SK-N-SH (cell line): ENCODE results near the gene NUFIP2. TPM values are rescaled to one million over a fixed set of nuclear protein-coding genes. Genes with fewer than 3 reads are reported as not detected.

Source experiments
- CTCF ChIA-PET: fragments of 300-600, 350-600 bp; formaldehyde crosslinking; extraction: SDS; loops from one replicate; lab custom pipeline; 2021; lab: Yijun Ruan, JAX
- POLR2A ChIA-PET: fragments of 350-600 bp; sonication (Branson Sonifier 250); formaldehyde crosslinking; extraction: SDS; loops from one replicate; lab custom pipeline; 2020; ENCODE audit warnings: antibody characterized with exemption, inconsistent platforms; lab: Yijun Ruan, JAX
- DNase-seq: peaks from one replicate; pipeline ENCODE4 v3.0.0; 2012
- H2AFZ ChIP-seq: fragments of 200-600 bp; sonication (generic); 2 replicates; pipeline ENCODE4 v1.8.1; 2016; ENCODE audit warnings: antibody characterized with exemption, mild to moderate bottlenecking, low read depth
- H3F3A ChIP-seq: fragments of 200-600 bp; sonication (generic); replicated peaks from 2 replicates; pipeline ENCODE3; 2016; ENCODE audit warnings: antibody characterized with exemption, mild to moderate bottlenecking; ENCODE audit not compliant: insufficient read depth
- H3K27ac ChIP-seq, 2 experiments: fragments of 200-500 bp in 1 of 2; fragments of 200-600 bp in 1 of 2; sonication (Bioruptor generic) in 1 of 2; sonication (generic), shearing (Covaris generic) in 1 of 2; 2 replicates each; pipeline versions ENCODE4 v1.5.1 to v1.6.1; 2014 to 2016; ENCODE audit warnings: low read depth in 2 of 2, inconsistent platforms in 1 of 2, low read length in 1 of 2, mild to moderate bottlenecking in 1 of 2, mixed read lengths in 1 of 2
- H3K27me3 ChIP-seq: fragments of 200-600 bp; sonication (generic), shearing (Covaris generic); 2 replicates; pipeline ENCODE4 v1.6.1; 2016; ENCODE audit warnings: mixed run types; ENCODE audit not compliant: insufficient read depth
- H3K36me3 ChIP-seq, 2 experiments: fragments of 200-500 bp in 1 of 2; fragments of 200-600 bp in 1 of 2; sonication (Bioruptor generic) in 1 of 2; sonication (generic) in 1 of 2; replicated peaks in 1 of 2; 2 replicates each; pipeline versions ENCODE3 to v1.5.1; 2014 to 2016; ENCODE audit warnings: low read length in 1 of 2, mild to moderate bottlenecking in 1 of 2; ENCODE audit not compliant: insufficient read depth in 2 of 2, control insufficient read depth in 1 of 2
- H3K4me1 ChIP-seq, 2 experiments: fragments of 200-500 bp in 1 of 2; fragments of 200-600 bp in 1 of 2; sonication (Bioruptor generic) in 1 of 2; sonication (generic), shearing (Covaris generic) in 1 of 2; 2 replicates each; pipeline versions ENCODE4 v1.5.1 to v1.6.1; 2014 to 2016; ENCODE audit warnings: low read depth in 1 of 2, low read length in 1 of 2, mixed run types in 1 of 2; ENCODE audit not compliant: insufficient read depth in 2 of 2, control insufficient read depth in 1 of 2
- H3K4me2 ChIP-seq: fragments of 200-600 bp; sonication (generic), shearing (Covaris generic); 2 replicates; pipeline ENCODE4 v1.6.1; 2017; ENCODE audit warnings: mixed run types
- H3K4me3 ChIP-seq, 2 experiments: fragments of 200-500 bp in 1 of 2; fragments of 200-600 bp in 1 of 2; sonication (Bioruptor generic) in 1 of 2; sonication (generic), shearing (Covaris generic) in 1 of 2; 2 replicates each; pipeline versions ENCODE4 v1.5.1 to v1.8.1; 2014 to 2016; ENCODE audit warnings: low read depth in 2 of 2, inconsistent platforms in 1 of 2, low read length in 1 of 2, mild to moderate bottlenecking in 1 of 2, mixed read lengths in 1 of 2, moderate library complexity in 1 of 2
- H3K79me2 ChIP-seq: fragments of 200-600 bp; sonication (generic); 2 replicates; pipeline ENCODE4 v1.8.1; 2017; ENCODE audit warnings: mild to moderate bottlenecking; ENCODE audit not compliant: insufficient read depth
- H3K9ac ChIP-seq: fragments of 200-600 bp; sonication (generic); 2 replicates; pipeline ENCODE4 v1.6.1; 2017; ENCODE audit warnings: mixed run types
- H3K9me2 ChIP-seq: fragments of 200-600 bp; sonication (generic); 2 replicates; pipeline ENCODE4 v1.6.1; 2017; ENCODE audit warnings: mixed run types
- H3K9me3 ChIP-seq: fragments of 200-600 bp; sonication (generic); 2 replicates; pipeline ENCODE4 v1.6.1; 2017; ENCODE audit warnings: mixed run types, mild to moderate bottlenecking, moderate library complexity
- H4K20me1 ChIP-seq: fragments of 200-600 bp; sonication (generic); 2 replicates; pipeline ENCODE4 v1.6.1; 2017; ENCODE audit warnings: mild to moderate bottlenecking, mixed run types; ENCODE audit not compliant: insufficient read depth
- FOSL2 ChIP-seq: IDR thresholded peaks from 2 replicates; pipeline ENCODE4 v1.4.0; 2012; ENCODE audit warnings: low read depth, mild to moderate bottlenecking, moderate library complexity, borderline replicate concordance
- FOXM1 ChIP-seq: IDR thresholded peaks from 2 replicates; pipeline ENCODE4 v1.4.0; 2012; ENCODE audit warnings: low read depth, mild to moderate bottlenecking
- MXI1 ChIP-seq: IDR thresholded peaks from 2 replicates; pipeline ENCODE4 v1.6.1; 2012; ENCODE audit warnings: mild to moderate bottlenecking, low read depth, low read length, improper control_type of control experiment
- NFIC ChIP-seq: IDR thresholded peaks from 2 replicates; pipeline ENCODE4 v1.4.0; 2012; ENCODE audit warnings: borderline replicate concordance
- POLR2AphosphoS5 ChIP-seq: IDR thresholded peaks from 2 replicates; pipeline ENCODE4 v1.6.1; 2012; ENCODE audit warnings: low read depth, low read length
- RCOR1 ChIP-seq: fragments of 150-350 bp; IDR thresholded peaks from 2 replicates; pipeline ENCODE4 v1.6.1; 2017; ENCODE audit warnings: antibody characterized with exemption, low read length
- RFX5 ChIP-seq: IDR thresholded peaks from 2 replicates; pipeline ENCODE4 v1.6.1; 2012; ENCODE audit warnings: mild to moderate bottlenecking, improper control_type of control experiment, low read length
- RXRA ChIP-seq: IDR thresholded peaks from 2 replicates; pipeline ENCODE4 v1.4.0; 2012; ENCODE audit warnings: low read depth, mild to moderate bottlenecking, borderline replicate concordance
- SIN3A ChIP-seq: IDR thresholded peaks from 2 replicates; pipeline ENCODE4 v1.6.1; 2012; ENCODE audit warnings: low read depth, mild to moderate bottlenecking, low read length, moderate library complexity, borderline replicate concordance
- SMC3 ChIP-seq: IDR thresholded peaks from 2 replicates; pipeline ENCODE4 v1.6.1; 2012; ENCODE audit warnings: low read depth, low read length, improper control_type of control experiment
- WGBS: methylation state at CpG from one replicate; pipeline ENCODE4 v1.1.6; 2017; ENCODE audit warnings: low lambda C conversion rate; 5-methylcytosine and 5-hydroxymethylcytosine counted together
- polyA plus RNA-seq, 3 experiments: library from polyadenylated mRNA; depleted of rRNA; stranded (reverse); fragments of >200 nt; gene quantifications; 2 replicates each; pipeline ENCODE4 v1.2.3, GENCODE V29; 2012
- TF ChIP-seq, protein P1 (sequence below): IDR thresholded peaks from 2 replicates; pipeline ENCODE4 v1.4.0; 2012; ENCODE audit warnings: low read depth
- TF ChIP-seq, protein P2 (sequence below): fragments of 150-350 bp; IDR thresholded peaks from 2 replicates; pipeline ENCODE4 v1.6.1; 2017; ENCODE audit warnings: antibody characterized with exemption, low read length, low read depth, borderline replicate concordance
- TF ChIP-seq, protein P3 (sequence below): IDR thresholded peaks from 2 replicates; pipeline ENCODE4 v1.4.0; 2012; ENCODE audit warnings: low read depth, borderline replicate concordance
- TF ChIP-seq, protein P4 (sequence below): fragments of 200-600 bp; sonication (generic); IDR thresholded peaks from 2 replicates; pipeline ENCODE4 v1.6.1; 2017; ENCODE audit warnings: antibody characterized with exemption, mild to moderate bottlenecking, moderate library complexity

Gene NUFIP2
- polyA plus RNA-seq, 1 of the 3 experiments (the other 2 are of a cell fraction), result 9.0 TPM

DNA sequence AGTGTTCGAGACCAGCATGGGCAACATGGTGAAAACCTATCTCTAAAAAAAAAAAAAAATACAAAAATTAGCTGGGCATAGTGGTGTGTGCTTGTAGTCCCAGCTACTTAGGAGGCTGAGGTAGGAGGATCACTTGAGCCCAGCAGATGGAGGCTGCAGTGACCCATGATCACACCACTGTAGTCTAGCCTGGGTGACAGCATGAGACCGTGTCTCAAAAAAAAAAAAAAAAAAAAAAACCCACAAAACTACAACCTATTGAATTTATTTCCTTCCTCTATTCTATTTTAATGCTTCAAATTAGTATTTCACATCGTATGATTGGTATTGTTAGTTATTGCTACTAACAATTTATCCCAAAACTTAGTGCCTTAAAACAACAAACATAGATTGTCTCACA lies 9.4 kb upstream of the NUFIP2 start:
- Histone ChIP-seq H2AFZ (no peak overlapping the region), H3K79me2 (no peaks in the 10 kb centered on the region), H3K4me1 (no peaks in the 10 kb centered on the region), H3K4me3 (no peak overlapping the region), H3K4me2 (no peak overlapping the region), H3K9me2 (no peaks in the 10 kb centered on the region), H3K36me3 (no peaks in the 10 kb centered on the region), H3K27ac (no peak overlapping the region), H4K20me1 (no peaks in the 10 kb centered on the region), H3K27me3 (no peaks in the 10 kb centered on the region), H3K9me3 (no peaks in the 10 kb centered on the region), H3K9ac (no peak overlapping the region), H3F3A (no peaks in the 10 kb centered on the region)
- CTCF ChIA-PET, result interaction anchor here (1.3 kb wide), 1 partner anchor 12 kb away, joined by 3 read pairs; no protein-coding TSS in a partner anchor
- no peak for DNase-seq
- no peak for TF ChIP-seq FOSL2
- TF ChIP-seq, protein P1, sequence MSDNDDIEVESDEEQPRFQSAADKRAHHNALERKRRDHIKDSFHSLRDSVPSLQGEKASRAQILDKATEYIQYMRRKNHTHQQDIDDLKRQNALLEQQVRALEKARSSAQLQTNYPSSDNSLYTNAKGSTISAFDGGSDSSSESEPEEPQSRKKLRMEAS, result no peak
- TF ChIP-seq RCOR1, result no peak
- no peak for TF ChIP-seq SMC3
- TF ChIP-seq SIN3A, result no peak
- no peak for TF ChIP-seq MXI1
- TF ChIP-seq, protein P2, sequence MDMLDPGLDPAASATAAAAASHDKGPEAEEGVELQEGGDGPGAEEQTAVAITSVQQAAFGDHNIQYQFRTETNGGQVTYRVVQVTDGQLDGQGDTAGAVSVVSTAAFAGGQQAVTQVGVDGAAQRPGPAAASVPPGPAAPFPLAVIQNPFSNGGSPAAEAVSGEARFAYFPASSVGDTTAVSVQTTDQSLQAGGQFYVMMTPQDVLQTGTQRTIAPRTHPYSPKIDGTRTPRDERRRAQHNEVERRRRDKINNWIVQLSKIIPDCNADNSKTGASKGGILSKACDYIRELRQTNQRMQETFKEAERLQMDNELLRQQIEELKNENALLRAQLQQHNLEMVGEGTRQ, result no peak
- no peak for TF ChIP-seq RXRA
- TF ChIP-seq, protein P3, sequence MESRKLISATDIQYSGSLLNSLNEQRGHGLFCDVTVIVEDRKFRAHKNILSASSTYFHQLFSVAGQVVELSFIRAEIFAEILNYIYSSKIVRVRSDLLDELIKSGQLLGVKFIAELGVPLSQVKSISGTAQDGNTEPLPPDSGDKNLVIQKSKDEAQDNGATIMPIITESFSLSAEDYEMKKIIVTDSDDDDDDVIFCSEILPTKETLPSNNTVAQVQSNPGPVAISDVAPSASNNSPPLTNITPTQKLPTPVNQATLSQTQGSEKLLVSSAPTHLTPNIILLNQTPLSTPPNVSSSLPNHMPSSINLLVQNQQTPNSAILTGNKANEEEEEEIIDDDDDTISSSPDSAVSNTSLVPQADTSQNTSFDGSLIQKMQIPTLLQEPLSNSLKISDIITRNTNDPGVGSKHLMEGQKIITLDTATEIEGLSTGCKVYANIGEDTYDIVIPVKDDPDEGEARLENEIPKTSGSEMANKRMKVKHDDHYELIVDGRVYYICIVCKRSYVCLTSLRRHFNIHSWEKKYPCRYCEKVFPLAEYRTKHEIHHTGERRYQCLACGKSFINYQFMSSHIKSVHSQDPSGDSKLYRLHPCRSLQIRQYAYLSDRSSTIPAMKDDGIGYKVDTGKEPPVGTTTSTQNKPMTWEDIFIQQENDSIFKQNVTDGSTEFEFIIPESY, result no peak
- TF ChIP-seq POLR2AphosphoS5, result no peak
- TF ChIP-seq, protein P4, sequence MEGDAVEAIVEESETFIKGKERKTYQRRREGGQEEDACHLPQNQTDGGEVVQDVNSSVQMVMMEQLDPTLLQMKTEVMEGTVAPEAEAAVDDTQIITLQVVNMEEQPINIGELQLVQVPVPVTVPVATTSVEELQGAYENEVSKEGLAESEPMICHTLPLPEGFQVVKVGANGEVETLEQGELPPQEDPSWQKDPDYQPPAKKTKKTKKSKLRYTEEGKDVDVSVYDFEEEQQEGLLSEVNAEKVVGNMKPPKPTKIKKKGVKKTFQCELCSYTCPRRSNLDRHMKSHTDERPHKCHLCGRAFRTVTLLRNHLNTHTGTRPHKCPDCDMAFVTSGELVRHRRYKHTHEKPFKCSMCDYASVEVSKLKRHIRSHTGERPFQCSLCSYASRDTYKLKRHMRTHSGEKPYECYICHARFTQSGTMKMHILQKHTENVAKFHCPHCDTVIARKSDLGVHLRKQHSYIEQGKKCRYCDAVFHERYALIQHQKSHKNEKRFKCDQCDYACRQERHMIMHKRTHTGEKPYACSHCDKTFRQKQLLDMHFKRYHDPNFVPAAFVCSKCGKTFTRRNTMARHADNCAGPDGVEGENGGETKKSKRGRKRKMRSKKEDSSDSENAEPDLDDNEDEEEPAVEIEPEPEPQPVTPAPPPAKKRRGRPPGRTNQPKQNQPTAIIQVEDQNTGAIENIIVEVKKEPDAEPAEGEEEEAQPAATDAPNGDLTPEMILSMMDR, result no peak
- no peak for TF ChIP-seq NFIC
- no peak for TF ChIP-seq FOXM1
- no peak for TF ChIP-seq RFX5
- WGBS, result 72% methylated on average over 3 of the region's 3 CpGs
- POLR2A ChIA-PET, result interaction anchor here (1.9 kb wide), 1 partner anchor 9 kb away, joined by 6 read pairs; the partner anchor contains the start of gene NUFIP2
